ENCODE results near the gene REG1B.
"Not testable (repeated sequence)": the region's sequence is repeated elsewhere in the genome, so short reads cannot be mapped to it uniquely, and the experiment has no call there.

The REG1B gene

DNA sequence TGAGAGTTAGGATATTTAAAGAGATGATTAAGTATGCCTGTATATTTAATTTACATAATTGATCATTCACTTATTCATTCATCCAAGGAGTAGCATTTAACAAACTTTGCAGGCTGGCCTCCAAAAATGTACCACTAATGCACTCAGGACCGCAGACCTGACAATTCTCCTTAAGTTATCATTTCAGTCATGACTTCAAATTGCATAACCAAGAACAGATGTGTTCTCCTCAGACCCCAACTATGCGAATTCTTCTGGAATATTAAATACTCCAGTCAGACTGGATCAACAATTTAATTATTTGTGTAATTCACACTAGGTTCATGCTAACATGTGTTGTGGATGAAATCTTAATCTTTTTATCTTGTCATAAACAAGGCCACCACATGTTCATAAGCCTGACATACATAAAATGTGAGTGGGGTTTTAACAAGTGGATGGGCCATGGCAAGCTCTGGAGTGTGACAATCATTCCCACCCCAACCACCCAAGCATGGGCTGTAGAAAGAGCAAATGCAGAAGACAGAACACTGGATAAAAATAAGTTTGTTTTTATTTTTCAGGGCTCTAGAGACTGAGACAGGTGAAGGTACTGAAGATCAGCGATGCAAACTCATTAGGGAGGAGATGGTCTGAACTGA is 3.2 kb downstream of the REG1B start:
- ATAC-seq, result no peak

GRCh38 chr2:79083597-79084251 is 4.1 kb downstream of the REG1B start:
- DNase-seq, result no peak
- ATAC-seq, result no peak

More for the DNA sequence above, 3.2 kb downstream of the REG1B start:
- no peak for DNase-seq

- ATAC-seq (no peak), DNase-seq (no peak)
Measured at GRCh38 chr2:79082987-79083386, 4.8 kb downstream of the REG1B start.

DNA sequence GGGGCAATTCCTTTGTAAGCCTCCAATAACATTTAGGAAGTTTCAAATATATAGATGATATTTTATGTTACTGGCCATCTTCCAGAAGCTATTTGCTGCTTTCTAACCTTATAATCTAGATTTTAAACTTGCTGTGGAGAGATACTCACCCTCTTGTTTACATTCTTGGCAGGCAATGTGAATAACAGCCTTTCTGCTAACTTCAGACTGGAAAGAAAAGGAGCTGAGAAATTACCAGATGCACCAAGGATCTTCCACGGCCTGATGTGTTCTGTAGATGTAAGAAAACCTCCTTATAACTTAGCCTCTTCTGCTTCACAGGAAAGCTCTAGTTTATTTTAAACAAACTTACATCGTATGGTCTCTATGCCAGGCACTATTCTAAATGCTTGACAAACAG is 16.7 kb downstream of the REG1B start:
- ATAC-seq (no peak), DNase-seq (no peak)

- no peak for DNase-seq
- ATAC-seq, result no peak
Measured at GRCh38 chr2:79065201-79065600, 22.6 kb downstream of the REG1B start.

GRCh38 chr2:79054769-79055168 is 33.0 kb downstream of the REG1B start:
- DNase-seq, ATAC-seq: not testable (repeated sequence)

GRCh38 chr2:79053486-79053885 is 34.3 kb downstream of the REG1B start:
- not testable (repeated sequence) for ATAC-seq, DNase-seq

- DNase-seq, result no peak
- ATAC-seq, result no peak
Measured at GRCh38 chr2:79041032-79041448, 46.8 kb downstream of the REG1B start.

- DNase-seq (no peak), ATAC-seq (no peak)
Measured at GRCh38 chr2:79039944-79040343, 47.8 kb downstream of the REG1B start.
